Left ventricle myocardium superior (tissue), 1 donor: ENCODE measurements around the gene LYSMD2. TPM values are rescaled to one million over a fixed set of nuclear protein-coding genes. Genes with fewer than 3 reads are reported as not detected.
"Not testable (repeated sequence)": the region's sequence is repeated elsewhere in the genome, so short reads cannot be mapped to it uniquely, and the experiment has no call there.

Source experiments
- ATAC-seq: fragments of 200-7000 bp; cut with Tn5 transposase; one replicate; pipeline ENCODE4 v1.9.1; 2020; ENCODE audit warnings: mild to moderate bottlenecking, moderate library complexity
- DNase-seq: peaks from one replicate; pipeline ENCODE4 v3.0.0-alpha.2; 2020
- intact Hi-C: fragments of 100-400 bp; cut with micrococcal nuclease; formaldehyde crosslinking; loops from one replicate; pipeline ENCODE4 v1.11.0; 2022
- long read RNA-seq: library from polyadenylated mRNA; unstranded; transcript quantifications from one replicate; pipeline ENCODE4 v2.0.0, GENCODE V29; 2021
- total RNA-seq: library from RNA; stranded (reverse); fragmentation: NEBNext Ultra II Directional; extraction: Animal tissue kit (Norgen Biotek cat#: 25700); gene quantifications from one replicate; pipeline ENCODE4 v1.2.1, GENCODE V29; 2021
- donor health status: DM: no; HTN: yes; CAD: no; lungs with severe emphysema.

Gene LYSMD2, protein sequence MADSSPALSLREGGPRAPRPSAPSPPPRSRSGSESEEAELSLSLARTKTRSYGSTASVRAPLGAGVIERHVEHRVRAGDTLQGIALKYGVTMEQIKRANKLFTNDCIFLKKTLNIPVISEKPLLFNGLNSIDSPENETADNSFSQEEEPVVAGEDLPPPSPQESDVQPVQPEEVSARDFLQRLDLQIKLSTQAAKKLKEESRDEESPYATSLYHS
- total RNA-seq: 4.7 TPM
- long read RNA-seq, transcript LYSMD2-201 (3 exons, 1,759 nt): major isoform, 10 of 11 reads
- long read RNA-seq, partial matches to known transcripts: 0 of 11 reads
- long read RNA-seq, other reads (novel, unspliced or antisense): 1 of 11 reads

DNA sequence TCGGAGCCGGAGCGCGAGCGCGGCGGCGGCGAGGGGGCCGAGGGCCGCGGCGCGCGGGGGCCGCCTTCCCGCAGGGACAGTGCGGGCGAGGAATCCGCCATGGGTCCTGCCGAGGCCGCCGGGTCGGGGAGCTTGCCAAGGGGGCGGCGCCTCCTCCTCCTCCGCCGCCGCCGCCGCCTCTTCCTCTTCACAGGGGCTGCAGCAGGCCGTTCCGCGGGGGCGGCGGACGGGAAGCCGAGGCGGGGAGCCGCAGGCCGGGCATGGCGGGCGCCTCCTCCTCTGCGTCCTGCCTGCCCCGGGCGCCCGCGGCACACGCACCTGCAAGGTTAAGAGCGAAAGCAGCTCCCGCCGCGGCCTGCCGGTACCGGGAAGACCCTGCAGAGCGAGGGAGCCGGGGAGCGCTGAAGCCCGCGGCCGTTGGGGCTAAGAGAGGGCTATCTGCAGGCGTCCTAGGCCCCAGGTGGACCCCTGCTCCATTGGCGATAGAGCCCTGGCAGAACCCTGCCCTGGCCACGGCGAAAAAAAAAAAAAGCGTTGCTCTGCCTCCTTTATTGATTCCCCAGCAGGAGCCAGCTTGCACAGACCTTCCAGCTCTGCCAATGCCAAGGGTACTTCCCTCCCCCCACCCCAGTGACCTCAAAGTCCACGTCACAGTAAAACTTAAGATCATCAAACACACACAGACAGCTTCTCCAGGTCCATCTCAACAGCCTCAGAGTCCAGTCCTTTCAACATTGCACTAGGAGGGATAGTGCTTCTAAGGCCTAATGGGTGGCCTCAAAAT lies at the start of gene LYSMD2:
Gene LYSMD2 (minus strand): TSS at position 134 of the 784 bp plus-strand sequence. CDS start 33 bp downstream, at position 101.
- DNase-seq (peak; percentile 92), ATAC-seq (peak; percentile 97)
- intact Hi-C loops: no loop called here

DNA sequence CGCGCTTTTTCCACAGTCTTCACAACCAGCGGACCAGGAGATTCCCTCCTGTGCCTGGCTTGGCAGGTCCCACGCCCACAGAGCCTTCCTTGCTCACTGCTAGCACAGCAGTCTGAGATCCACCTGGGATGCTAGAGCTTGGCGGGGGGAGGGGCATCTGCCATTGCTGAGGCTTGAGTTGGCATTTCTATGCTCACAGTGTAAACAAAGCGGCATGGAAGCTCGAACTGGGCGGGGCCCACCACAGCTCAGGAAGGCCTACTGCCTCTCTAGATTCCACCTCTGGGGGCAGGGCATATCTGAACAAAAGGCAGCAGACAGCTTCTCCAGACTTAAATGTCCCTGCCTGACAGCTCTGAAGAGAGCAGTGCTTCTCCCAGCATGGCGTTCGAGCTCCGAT lies 49.7 kb upstream of the LYSMD2 start:
- not testable (repeated sequence) for ATAC-seq, DNase-seq
- intact Hi-C loops: loop anchor here (10.0 kb wide), 1 partner anchor 118 kb away; no protein-coding TSS in a partner anchor

GRCh38 chr15:51783967-51784366 lies 46.5 kb upstream of the LYSMD2 start:
- DNase-seq (no peak), ATAC-seq (no peak)
- intact Hi-C loops: loop anchor here (10.0 kb wide), 1 partner anchor 121 kb away; no protein-coding TSS in a partner anchor

DNA sequence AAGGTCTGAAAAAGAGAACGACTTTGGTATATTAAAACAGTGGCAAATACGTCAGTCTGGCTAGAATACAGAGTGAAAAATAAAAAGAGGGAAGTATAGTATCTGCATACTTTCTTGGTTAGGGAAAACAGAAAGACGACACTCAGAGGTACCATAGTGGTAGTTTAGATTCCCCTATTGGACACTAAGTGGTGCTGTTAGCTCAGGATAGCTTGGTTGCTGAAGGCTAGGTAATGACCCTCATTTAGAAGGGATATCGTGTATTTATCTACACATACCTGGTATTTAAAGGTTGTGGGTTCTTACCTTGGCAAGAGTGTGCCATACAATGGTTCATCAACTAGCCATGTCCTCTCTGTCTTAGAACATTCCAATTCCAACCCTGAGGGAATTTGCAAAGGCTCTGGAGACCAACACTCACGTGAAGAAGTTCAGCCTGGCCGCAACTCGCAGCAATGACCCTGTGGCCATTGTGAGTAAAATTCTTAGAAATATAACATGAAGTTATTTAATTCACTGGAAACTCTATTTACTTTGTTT lies 45.0 kb upstream of the LYSMD2 start:
- ATAC-seq (no peak), DNase-seq (no peak)
- intact Hi-C loops: loop anchor here (10.0 kb wide), 1 partner anchor 122 kb away; no protein-coding TSS in a partner anchor

DNA sequence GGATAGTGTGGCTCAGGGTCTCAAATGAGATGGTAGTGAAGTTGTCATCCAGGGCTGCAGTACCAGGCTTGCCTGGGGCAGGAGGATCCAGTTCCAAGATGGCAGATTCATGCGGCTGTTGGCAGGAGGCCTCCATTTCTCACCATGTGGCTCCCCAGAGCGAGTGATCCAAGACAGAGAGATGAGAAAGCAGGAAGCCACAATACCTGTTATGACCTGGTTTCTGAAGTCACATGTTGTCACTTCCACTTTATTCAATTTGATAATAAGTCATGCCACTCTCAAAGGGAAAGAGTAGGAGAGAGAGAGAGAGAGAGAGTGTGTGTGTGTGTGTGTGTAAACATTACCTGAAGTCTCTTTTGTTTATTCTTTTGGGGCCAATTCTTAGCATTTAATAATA lies 44.1 kb upstream of the LYSMD2 start:
- intact Hi-C loops: loop anchor here (10.0 kb wide), 1 partner anchor 123 kb away; no protein-coding TSS in a partner anchor
- ATAC-seq (no peak), DNase-seq (no peak)

DNA sequence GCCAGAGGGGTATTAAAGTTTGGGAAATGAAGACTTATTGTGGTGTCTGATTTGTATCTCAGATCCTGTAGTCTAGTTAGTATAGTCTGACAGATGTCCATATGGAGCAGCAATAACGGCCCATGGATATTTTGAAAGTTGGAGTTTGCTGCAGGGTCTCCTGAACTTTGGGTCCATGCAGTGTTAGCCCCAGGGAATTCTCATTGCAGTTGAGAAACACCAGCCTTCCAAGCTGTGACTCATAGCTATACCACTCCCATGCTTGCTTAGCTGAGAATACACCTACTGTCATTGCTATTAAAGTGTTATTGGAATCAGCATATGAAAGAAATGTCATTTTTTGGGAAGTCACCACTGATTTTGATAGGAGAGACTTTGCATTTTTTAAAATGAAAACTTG lies 43.2 kb upstream of the LYSMD2 start:
- ATAC-seq (no peak), DNase-seq (no peak)
- intact Hi-C loops: loop anchor here (10.0 kb wide), 1 partner anchor 124 kb away; no protein-coding TSS in a partner anchor

- DNase-seq (no peak), ATAC-seq (peak; percentile 95)
- intact Hi-C loops: loop anchor here (2.0 to 5.0 kb wide), 2 partner anchors 50 to 126 kb away; no protein-coding TSS in a partner anchor
Measured at GRCh38 chr15:51776952-51777569, 39.6 kb upstream of the LYSMD2 start.

DNA sequence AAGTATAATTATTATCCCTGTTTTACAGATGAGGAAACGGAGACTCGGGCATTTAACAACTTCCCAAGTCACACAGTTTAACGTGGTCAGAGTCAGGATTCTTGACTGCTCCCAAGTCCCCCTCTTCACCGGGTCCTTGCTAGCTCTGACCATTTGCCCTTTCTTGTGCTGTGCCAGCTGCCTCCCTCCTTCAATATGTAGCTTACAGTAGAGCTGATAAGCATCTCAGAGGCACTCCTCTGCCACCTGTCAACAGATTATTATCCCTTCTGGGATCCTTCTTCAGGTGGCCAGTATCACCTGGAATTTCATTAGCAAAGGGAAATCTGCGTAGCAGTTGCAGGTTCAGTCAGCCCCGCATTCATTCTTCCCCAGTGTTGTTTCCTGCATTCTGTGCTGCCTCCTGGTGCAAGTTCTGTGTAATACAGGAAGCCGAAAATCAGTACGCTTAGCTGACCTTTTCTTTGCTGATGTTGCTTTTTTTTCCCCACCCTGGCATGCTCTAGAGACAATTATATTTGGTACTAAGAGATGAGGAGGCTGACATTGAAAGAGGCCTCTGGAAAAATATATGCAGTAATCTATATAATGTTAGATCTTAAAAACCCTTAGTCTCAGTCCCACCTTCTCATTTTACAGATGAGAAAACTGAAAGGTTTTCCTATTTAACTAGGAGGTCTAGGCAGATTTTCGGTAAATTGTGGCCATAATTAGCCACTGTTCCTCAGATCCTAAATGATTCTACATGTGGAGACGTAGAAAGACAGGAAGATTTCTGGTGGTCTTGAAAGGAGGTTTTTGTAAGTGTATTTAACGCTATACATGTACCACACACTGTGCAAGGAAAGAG lies 38.7 kb upstream of the LYSMD2 start:
- intact Hi-C loops: loop anchor here (2.0 to 5.0 kb wide), 2 partner anchors 49 to 125 kb away; no protein-coding TSS in a partner anchor
- no peak for DNase-seq
- ATAC-seq: peak; percentile 90

DNA sequence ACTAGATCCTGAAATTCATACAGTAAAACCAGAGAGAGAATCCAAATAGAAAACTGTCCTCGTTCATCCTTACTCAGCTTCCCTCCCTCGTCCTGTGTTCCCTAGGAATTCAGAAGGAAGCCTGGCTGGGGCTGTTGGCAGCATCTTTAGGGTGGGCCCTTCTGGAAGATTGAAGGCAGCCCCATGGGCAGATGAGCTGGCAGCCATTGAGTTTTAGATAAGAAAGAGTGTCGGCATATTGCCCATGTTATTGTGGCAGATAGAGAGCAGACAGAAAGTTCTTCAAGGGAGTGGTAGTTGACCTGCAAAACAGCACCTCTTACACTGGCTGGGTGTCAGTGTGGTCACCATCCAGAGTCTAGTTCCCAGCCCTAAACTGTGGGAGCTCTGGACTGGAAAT lies 37.5 kb upstream of the LYSMD2 start:
- ATAC-seq (no peak), DNase-seq (no peak)
- intact Hi-C loops: loop anchor here (5.0 kb wide), 1 partner anchor 48 kb away; no protein-coding TSS in a partner anchor

DNA sequence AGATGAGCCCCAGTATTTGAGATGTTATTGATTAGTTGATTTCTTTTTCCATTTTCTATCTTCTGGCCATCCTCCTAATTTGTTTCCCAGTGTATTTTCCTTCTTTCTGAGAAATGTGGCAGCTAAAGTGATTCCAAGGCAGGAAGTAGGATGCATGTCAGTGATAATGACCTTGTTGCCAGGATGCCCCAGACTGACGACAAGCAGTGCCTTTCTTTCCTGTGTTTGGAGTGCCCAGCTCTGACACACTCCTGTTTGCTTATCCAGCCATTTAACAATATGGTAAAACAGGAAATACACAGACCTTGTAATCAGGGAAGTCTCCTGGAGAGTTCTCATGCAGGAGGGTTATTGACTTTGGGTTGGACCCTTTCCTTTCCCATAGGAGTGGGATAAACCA lies 34.3 kb upstream of the LYSMD2 start:
- DNase-seq (no peak), ATAC-seq (no peak)
- intact Hi-C loops: no loop called here

- intact Hi-C loops: no loop called here
- no peak for DNase-seq
- ATAC-seq: no peak
Measured at GRCh38 chr15:51770902-51771301, 33.4 kb upstream of the LYSMD2 start.

GRCh38 chr15:51768018-51768417 lies 30.6 kb upstream of the LYSMD2 start:
- DNase-seq (no peak), ATAC-seq (peak; percentile 24)
- intact Hi-C loops: no loop called here

DNA sequence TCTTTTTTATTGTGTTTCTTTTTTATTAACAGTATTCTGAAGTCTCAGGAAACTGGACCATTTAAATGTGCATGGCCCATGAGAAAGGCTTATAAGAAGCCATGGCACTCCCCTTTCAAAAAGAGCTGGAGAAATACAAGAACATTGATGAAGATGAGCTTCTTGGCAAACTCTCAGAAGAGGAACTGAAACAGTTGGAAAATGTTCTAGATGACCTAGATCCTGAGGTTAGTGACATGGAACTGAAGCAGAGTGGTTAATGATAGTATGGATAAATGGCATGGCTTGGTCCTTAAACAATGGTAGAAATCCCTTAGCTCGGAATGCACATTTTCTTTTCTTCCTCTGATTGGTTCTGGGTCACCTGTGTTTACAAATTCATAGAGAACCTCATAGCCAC lies 28.9 kb upstream of the LYSMD2 start:
- intact Hi-C loops: no loop called here
- no peak for ATAC-seq
- DNase-seq: no peak

DNA sequence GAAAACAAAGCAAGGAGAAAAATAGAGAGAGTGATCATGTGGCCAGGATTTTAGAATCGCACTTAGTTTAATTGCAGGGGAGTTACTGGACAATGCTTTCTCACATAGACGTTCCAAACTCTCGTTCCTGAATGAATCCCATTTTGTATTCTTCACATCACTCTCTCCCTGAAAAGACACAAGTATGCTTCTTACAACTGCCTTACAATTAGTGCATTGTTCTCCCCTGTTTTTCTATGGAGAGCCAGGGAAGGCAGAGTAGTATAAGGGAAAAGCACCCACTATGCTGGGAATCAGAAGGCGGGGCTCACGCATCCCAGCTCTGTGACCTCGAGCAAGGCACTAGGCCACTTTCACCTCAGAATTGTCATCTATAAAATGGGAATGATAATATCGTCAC lies 28.3 kb upstream of the LYSMD2 start:
- ATAC-seq (no peak), DNase-seq (no peak)
- intact Hi-C loops: no loop called here

- ATAC-seq: no peak
- intact Hi-C loops: no loop called here
- DNase-seq: no peak
Measured at GRCh38 chr15:51760805-51761204, 23.4 kb upstream of the LYSMD2 start.

DNA sequence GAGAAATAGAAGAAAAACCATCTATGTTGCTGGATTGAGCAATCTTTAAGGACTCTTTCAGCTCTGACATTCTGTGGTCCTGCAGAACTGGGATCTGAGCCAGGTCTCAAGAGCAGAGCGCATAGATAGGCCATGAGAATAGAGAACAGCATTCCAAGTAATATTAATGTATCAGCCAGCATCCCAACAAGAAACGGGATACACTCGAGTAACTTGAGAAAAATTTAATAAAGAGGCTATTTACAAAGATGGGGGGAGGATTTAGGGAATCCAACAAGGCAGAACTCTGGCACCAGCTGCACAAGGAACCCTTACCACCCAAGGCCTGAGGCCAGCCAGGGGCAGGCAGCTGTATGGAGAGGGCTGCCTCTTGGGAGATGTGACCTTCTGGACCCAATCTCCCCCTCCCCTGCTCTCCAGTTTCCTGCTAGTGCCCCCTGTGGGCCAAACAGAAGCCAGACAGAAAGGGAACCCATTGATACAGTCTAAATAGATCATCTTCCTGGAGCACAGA lies 22.2 kb upstream of the LYSMD2 start:
- peak; percentile 61 for DNase-seq
- ATAC-seq: peak; percentile 95
- intact Hi-C loops: no loop called here

DNA sequence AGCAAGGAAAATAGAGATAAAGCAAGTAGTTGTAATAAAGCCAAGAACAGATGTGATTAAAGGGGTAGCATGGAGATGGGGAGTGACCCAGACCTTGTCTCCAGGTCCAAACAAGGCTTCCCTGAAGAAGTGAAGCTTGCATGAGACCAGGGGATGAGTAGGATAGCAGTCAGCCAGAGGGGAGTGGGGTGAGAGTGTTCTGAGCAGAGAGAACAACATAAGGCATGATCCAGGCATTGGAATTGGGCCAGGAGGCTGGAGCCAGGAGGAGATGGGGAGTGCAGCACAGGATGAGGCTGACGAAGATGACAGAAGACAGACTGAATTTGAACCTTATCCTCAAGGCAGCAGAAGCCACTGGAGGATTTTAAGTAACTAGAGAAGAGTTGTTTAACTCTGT lies 21.2 kb upstream of the LYSMD2 start:
- intact Hi-C loops: no loop called here
- DNase-seq: peak; percentile 67
- peak; percentile 88 for ATAC-seq

- DNase-seq: no peak
- intact Hi-C loops: no loop called here
- no peak for ATAC-seq
Measured at GRCh38 chr15:51757450-51757849, 20.0 kb upstream of the LYSMD2 start.
